ENCODE data around the gene SAP30BP.

Gene SAP30BP

DNA sequence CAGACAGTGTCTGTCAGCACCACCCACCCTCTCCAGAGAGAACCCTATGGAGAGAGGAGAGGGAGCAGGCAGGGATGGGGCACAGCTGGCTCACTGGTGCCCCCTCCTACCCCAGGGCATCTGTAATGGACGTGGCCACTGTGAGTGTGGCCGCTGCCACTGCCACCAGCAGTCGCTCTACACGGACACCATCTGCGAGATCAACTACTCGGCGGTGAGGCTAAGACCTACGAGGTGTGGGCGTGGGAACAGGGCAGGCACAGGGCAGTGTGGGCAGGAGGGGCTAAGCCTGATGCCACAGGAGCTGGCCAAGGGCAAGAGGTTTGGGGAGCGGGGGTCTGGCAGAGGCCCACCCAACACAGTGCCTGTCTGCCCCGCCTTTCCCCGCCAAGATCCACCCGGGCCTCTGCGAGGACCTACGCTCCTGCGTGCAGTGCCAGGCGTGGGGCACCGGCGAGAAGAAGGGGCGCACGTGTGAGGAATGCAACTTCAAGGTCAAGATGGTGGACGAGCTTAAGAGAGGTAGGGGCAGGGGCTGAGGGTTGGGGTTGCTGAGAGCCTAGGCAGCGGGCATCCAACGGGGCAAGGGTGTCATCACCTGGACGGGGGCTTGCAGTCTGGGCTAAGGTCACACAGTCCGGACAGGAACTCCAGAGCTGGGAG is 69.2 kb downstream of the SAP30BP start:
- no peak overlapping the region for H3K4me3 ChIP-seq (ENCODE audit: low read length)
- DNase-seq (ENCODE audit: low read depth) = no peak
- TF ChIP-seq, protein P1, sequence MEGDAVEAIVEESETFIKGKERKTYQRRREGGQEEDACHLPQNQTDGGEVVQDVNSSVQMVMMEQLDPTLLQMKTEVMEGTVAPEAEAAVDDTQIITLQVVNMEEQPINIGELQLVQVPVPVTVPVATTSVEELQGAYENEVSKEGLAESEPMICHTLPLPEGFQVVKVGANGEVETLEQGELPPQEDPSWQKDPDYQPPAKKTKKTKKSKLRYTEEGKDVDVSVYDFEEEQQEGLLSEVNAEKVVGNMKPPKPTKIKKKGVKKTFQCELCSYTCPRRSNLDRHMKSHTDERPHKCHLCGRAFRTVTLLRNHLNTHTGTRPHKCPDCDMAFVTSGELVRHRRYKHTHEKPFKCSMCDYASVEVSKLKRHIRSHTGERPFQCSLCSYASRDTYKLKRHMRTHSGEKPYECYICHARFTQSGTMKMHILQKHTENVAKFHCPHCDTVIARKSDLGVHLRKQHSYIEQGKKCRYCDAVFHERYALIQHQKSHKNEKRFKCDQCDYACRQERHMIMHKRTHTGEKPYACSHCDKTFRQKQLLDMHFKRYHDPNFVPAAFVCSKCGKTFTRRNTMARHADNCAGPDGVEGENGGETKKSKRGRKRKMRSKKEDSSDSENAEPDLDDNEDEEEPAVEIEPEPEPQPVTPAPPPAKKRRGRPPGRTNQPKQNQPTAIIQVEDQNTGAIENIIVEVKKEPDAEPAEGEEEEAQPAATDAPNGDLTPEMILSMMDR (IDR thresholded peaks at IDR 0.05; ENCODE audit: insufficient read depth, low read depth, low read length, missing control alignments) = no peak

GRCh38 chr17:75737133-75737962 is 70.2 kb downstream of the SAP30BP start:
- no peak for DNase-seq (ENCODE audit: low read depth)
- no peak overlapping the region for H3K4me3 ChIP-seq (ENCODE audit: low read length)
- TF ChIP-seq, protein P1 (IDR thresholded peaks at IDR 0.05; ENCODE audit: insufficient read depth, low read depth, low read length, missing control alignments) = no peak

GRCh38 chr17:75738218-75738802 is 71.2 kb downstream of the SAP30BP start:
- no peak for DNase-seq (ENCODE audit: low read depth)

GRCh38 chr17:75739174-75739573 is 72.0 kb downstream of the SAP30BP start:
- H3K4me3 ChIP-seq (ENCODE audit: low read length) = no peak overlapping the region
- TF ChIP-seq, protein P1 (IDR thresholded peaks at IDR 0.05; ENCODE audit: insufficient read depth, low read depth, low read length, missing control alignments) = no peak
- no peak for DNase-seq (ENCODE audit: low read depth)

More at GRCh38 chr17:75738218-75738802, 71.2 kb downstream of the SAP30BP start:
- TF ChIP-seq, protein P1 (IDR thresholded peaks at IDR 0.05; ENCODE audit: insufficient read depth, low read depth, low read length, missing control alignments) = no peak
- no peak overlapping the region for H3K4me3 ChIP-seq (ENCODE audit: low read length)

GRCh38 chr17:75739801-75740200 is 72.7 kb downstream of the SAP30BP start:
- TF ChIP-seq, protein P1 (IDR thresholded peaks at IDR 0.05; ENCODE audit: insufficient read depth, low read depth, low read length, missing control alignments) = no peak
- H3K4me3 ChIP-seq (ENCODE audit: low read length) = no peak overlapping the region
- no peak for DNase-seq (ENCODE audit: low read depth)

- DNase-seq (ENCODE audit: low read depth) = no peak
- no peak overlapping the region for H3K4me3 ChIP-seq (ENCODE audit: low read length)
- TF ChIP-seq, protein P1 (IDR thresholded peaks at IDR 0.05; ENCODE audit: insufficient read depth, low read depth, low read length, missing control alignments) = no peak
Observed at GRCh38 chr17:75740215-75740614, 73.1 kb downstream of the SAP30BP start.
